Mesothelial cell of epicardium (in vitro differentiated cells): ENCODE measurements around the gene NHEJ1. TPM values are rescaled to one million over a fixed set of nuclear protein-coding genes. Genes with fewer than 3 reads are reported as not detected.

Experiments
- DNase-seq, 2 experiments: peaks; one replicate each; pipeline ENCODE4 v3.0.0; 2021; ENCODE audit warnings: low spot score in 2 of 2; ENCODE audit not compliant: unreplicated experiment in 2 of 2
- H3K27ac Mint-ChIP-seq: 2 replicates; pipeline ENCODE4 v1.8.0; 2021; ENCODE audit warnings: mixed read lengths
- H3K27me3 Mint-ChIP-seq: 2 replicates; pipeline ENCODE4 v1.8.0; 2021; ENCODE audit warnings: low read depth, mixed read lengths
- H3K36me3 Mint-ChIP-seq: 2 replicates; pipeline ENCODE4 v1.8.0; 2021; ENCODE audit warnings: mixed read lengths
- H3K4me1 Mint-ChIP-seq: 2 replicates; pipeline ENCODE4 v1.8.0; 2021; ENCODE audit warnings: mixed read lengths
- H3K4me3 Mint-ChIP-seq: 2 replicates; pipeline ENCODE4 v1.8.0; 2021; ENCODE audit warnings: mild to moderate bottlenecking, moderate library complexity, mixed read lengths
- H3K9me3 Mint-ChIP-seq: 2 replicates; pipeline ENCODE4 v1.8.0; 2021; ENCODE audit warnings: mixed read lengths
- CTCF ChIP-seq: fragments of 200-600 bp; sonication (generic); IDR thresholded peaks from one replicate; pipeline ENCODE4 v1.5.0; 2021; ENCODE audit warnings: antibody characterized with exemption; ENCODE audit not compliant: unreplicated experiment
- total RNA-seq: library from RNA; stranded (reverse); gene quantifications from 3 replicates; pipeline ENCODE4 v1.2.1, GENCODE V29; 2021

The NHEJ1 gene
- total RNA-seq, 1 donor from 2014 or later = 11.5 TPM

- no peak for DNase-seq
- TF ChIP-seq CTCF = no peak
- peaks cover 5% of the 10 kb centered on the region for H3K9me3 Mint-ChIP-seq
- H3K4me3 Mint-ChIP-seq = no peak overlapping the region
- peaks cover 22% of the 10 kb centered on the region for H3K36me3 Mint-ChIP-seq
- no peaks in the 10 kb centered on the region for H3K4me1 Mint-ChIP-seq
- H3K27me3 Mint-ChIP-seq = no peaks in the 10 kb centered on the region
- H3K27ac Mint-ChIP-seq = no peak overlapping the region
These were observed 19.9 kb downstream of the NHEJ1 start for GRCh38 chr2:219140722-219141121.

- Mint-ChIP-seq H3K27ac (no peak overlapping the region), H3K27me3 (no peaks in the 10 kb centered on the region), H3K9me3 (no peaks in the 10 kb centered on the region), H3K4me3 (no peak overlapping the region), H3K4me1 (no peaks in the 10 kb centered on the region), H3K36me3 (peaks cover 2% of the 10 kb centered on the region)
- TF ChIP-seq CTCF = no peak
- no peak for DNase-seq
These were observed 26.6 kb downstream of the NHEJ1 start for GRCh38 chr2:219133976-219134375.

- Mint-ChIP-seq H3K9me3 (no peaks in the 10 kb centered on the region), H3K4me1 (peaks cover 4% of the 10 kb centered on the region), H3K27me3 (no peaks in the 10 kb centered on the region), H3K27ac (no peak overlapping the region), H3K4me3 (no peak overlapping the region), H3K36me3 (no peaks in the 10 kb centered on the region)
- no peak for DNase-seq
- TF ChIP-seq CTCF = no peak
These were observed 28.9 kb downstream of the NHEJ1 start for GRCh38 chr2:219131744-219132143.

DNA sequence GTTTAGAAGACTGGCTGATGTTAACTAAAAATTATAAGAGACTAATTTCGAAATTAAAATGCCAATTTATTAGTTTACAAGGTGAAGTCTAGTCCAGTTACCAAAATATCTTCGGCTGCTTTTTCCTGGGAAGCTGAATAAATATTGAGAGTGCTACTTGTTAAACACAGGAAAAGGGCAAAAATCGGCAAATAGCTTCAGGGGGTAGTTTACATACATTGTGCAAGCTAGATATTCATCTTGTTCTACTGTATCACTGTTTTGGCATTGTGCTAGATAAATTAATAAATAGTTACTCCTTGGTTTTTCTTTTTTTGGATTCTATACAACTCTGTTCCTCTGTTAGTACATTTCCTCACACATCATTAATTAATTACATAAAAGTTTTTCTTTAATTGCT lies 29.3 kb downstream of the NHEJ1 start:
- no peak for TF ChIP-seq CTCF
- DNase-seq = no peak
- Mint-ChIP-seq H3K4me1 (peaks cover 4% of the 10 kb centered on the region), H3K27me3 (no peaks in the 10 kb centered on the region), H3K9me3 (no peaks in the 10 kb centered on the region), H3K4me3 (no peak overlapping the region), H3K36me3 (no peaks in the 10 kb centered on the region), H3K27ac (no peak overlapping the region)

DNA sequence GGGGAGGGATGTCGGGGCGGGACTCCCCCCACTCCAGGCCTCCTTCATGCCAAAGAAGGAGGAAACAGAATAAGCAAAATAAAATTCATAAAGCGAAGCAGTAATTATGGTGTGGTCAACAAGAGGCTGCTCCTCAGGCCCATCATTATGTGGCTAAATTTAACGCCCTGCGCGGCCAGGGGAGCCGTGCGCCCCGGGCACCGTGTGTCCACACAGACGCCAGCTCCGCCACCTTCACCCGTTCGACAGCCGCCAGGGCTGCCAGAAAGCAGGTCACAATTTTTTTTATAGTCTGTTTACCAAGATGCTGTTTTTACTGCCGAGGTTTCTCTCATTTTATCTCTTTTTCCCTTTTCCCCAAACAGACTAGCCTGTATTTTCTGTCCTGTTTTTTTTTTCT lies 31.0 kb downstream of the NHEJ1 start:
- Mint-ChIP-seq H3K27ac (no peak overlapping the region), H3K4me3 (no peak overlapping the region), H3K9me3 (no peaks in the 10 kb centered on the region), H3K4me1 (peaks cover 14% of the 10 kb centered on the region), H3K27me3 (no peaks in the 10 kb centered on the region), H3K36me3 (no peaks in the 10 kb centered on the region)
- TF ChIP-seq CTCF = no peak
- no peak for DNase-seq

GRCh38 chr2:219128396-219128795 lies 32.2 kb downstream of the NHEJ1 start:
- no peak for DNase-seq
- no peak for TF ChIP-seq CTCF
- Mint-ChIP-seq H3K4me1 (peaks cover 23% of the 10 kb centered on the region), H3K9me3 (no peaks in the 10 kb centered on the region), H3K27me3 (no peaks in the 10 kb centered on the region), H3K36me3 (no peaks in the 10 kb centered on the region), H3K27ac (no peak overlapping the region), H3K4me3 (no peak overlapping the region)
